K562 (cell line): ENCODE data around the gene RESP18. TPM values are rescaled to one million over a fixed set of nuclear protein-coding genes. Genes with fewer than 3 reads are reported as not detected.

Source experiments
- ATAC-seq: fragments of 200-7000 bp; cut with Tn5 transposase; 3 replicates; pipeline ENCODE4 v1.9.1; 2020; ENCODE audit warnings: moderate library complexity
- BruUV-seq: library from RNA; stranded (reverse); fragments of 400-500 nt; replicated peaks from 2 replicates; lab custom pipeline; 2021; lab: Mats Ljungman, UMichigan
- CTCF ChIA-PET: fragments of 300-600 bp; formaldehyde crosslinking; extraction: SDS; loops from one replicate; lab custom pipeline; 2021; ENCODE audit warnings: low intra/inter-chr PET ratio; lab: Yijun Ruan, JAX
- POLR2A ChIA-PET: fragments of 300-600, 350-650 bp; sonication (Branson Sonifier 250); formaldehyde crosslinking; extraction: SDS; loops from one replicate; lab custom pipeline; 2021; ENCODE audit warnings: antibody characterized with exemption, inconsistent platforms; lab: Yijun Ruan, JAX
- DNase-seq, 4 experiments: peaks; one replicate each; pipeline versions ENCODE4 v3.0.0 to v3.0.0-alpha.2; 2011 to 2018; ENCODE audit warnings: low spot score in 3 of 4, mixed read lengths in 3 of 4; ENCODE audit errors: extremely low read depth in 1 of 4
- FAIRE-seq: peaks from 2 replicates; lab custom pipeline; 2011; peaks lifted over from hg19 to GRCh38; lab: Jason Lieb, UNC
- H2AFZ ChIP-seq: 2 replicates; pipeline ENCODE4 v1.6.0; 2011; ENCODE audit warnings: low read depth, low read length, control low read depth, inconsistent platforms
- H3K27ac ChIP-seq: fragments of 200-600 bp; 3 replicates; pipeline ENCODE4 v1.8.0; 2011; ENCODE audit warnings: low read depth, mild to moderate bottlenecking, control low read depth, inconsistent platforms, low read length, moderate library complexity, mixed read lengths; ENCODE audit errors: extremely low read depth
- H3K27me3 ChIP-seq, 2 experiments: fragments of 300-600 bp in 1 of 2; 2 replicates in 1 of 2; 3 replicates in 1 of 2; pipeline versions ENCODE4 v1.6.0 to v1.8.0; 2011; ENCODE audit warnings: inconsistent platforms in 2 of 2, low read length in 2 of 2, mild to moderate bottlenecking in 1 of 2, mixed read lengths in 1 of 2, moderate library complexity in 1 of 2; ENCODE audit not compliant: control insufficient read depth in 2 of 2, insufficient read depth in 2 of 2
- H3K36me3 ChIP-seq: fragments of 300-600 bp; 3 replicates; pipeline ENCODE4 v1.8.0; 2011; ENCODE audit warnings: mild to moderate bottlenecking, low read length, inconsistent platforms; ENCODE audit not compliant: control insufficient read depth, insufficient read depth
- H3K4me1 ChIP-seq, 2 experiments: fragments of 200-600 bp in 1 of 2; replicated peaks in 1 of 2; 2 replicates in 1 of 2; 3 replicates in 1 of 2; pipeline versions ENCODE4 v1.5.1 to v1.8.0; 2011; ENCODE audit warnings: inconsistent platforms in 2 of 2, low read length in 2 of 2, mild to moderate bottlenecking in 1 of 2, mixed read lengths in 1 of 2, moderate library complexity in 1 of 2; ENCODE audit not compliant: control insufficient read depth in 2 of 2, insufficient read depth in 2 of 2
- H3K4me2 ChIP-seq: 2 replicates; pipeline ENCODE4 v1.6.1; 2011; ENCODE audit warnings: low read length, control low read depth, inconsistent platforms, mixed read lengths; ENCODE audit not compliant: insufficient read depth
- H3K4me3 ChIP-seq: fragments of 200-600 bp; sonication (generic), shearing (Covaris generic); 2 replicates; pipeline ENCODE4 v1.5.1; 2016; ENCODE audit warnings: control low read depth, inconsistent platforms
- H3K79me2 ChIP-seq: fragments of 200-600 bp; 3 replicates; pipeline ENCODE4 v1.8.0; 2011; ENCODE audit warnings: low read length, inconsistent platforms; ENCODE audit not compliant: control insufficient read depth, insufficient read depth
- H3K9ac ChIP-seq, 2 experiments: 2 replicates each; pipeline versions ENCODE4 v1.6.0 to v1.6.1; 2011; ENCODE audit warnings: low read depth in 2 of 2, low read length in 2 of 2, control low read depth in 1 of 2, inconsistent platforms in 1 of 2, mild to moderate bottlenecking in 1 of 2, mixed read lengths in 1 of 2; ENCODE audit not compliant: insufficient read depth in 1 of 2
- H3K9me1 ChIP-seq: one replicate; pipeline ENCODE4 v1.6.0; 2011; ENCODE audit warnings: inconsistent platforms, mild to moderate bottlenecking, low read length, moderate library complexity; ENCODE audit not compliant: control insufficient read depth, insufficient read depth
- H3K9me3 ChIP-seq: replicated peaks from 2 replicates; pipeline ENCODE4 v1.5.1; 2011; ENCODE audit warnings: low read depth, low read length, inconsistent platforms; ENCODE audit not compliant: control insufficient read depth, insufficient read depth
- H4K20me1 ChIP-seq: replicated peaks from 2 replicates; pipeline ENCODE4 v1.6.1; 2011; ENCODE audit warnings: low read length, inconsistent platforms, mixed read lengths; ENCODE audit not compliant: control insufficient read depth, insufficient read depth
- ASH1L ChIP-seq: fragments of 450-650 bp; IDR thresholded peaks from 2 replicates; pipeline ENCODE4 v1.6.1; 2018; ENCODE audit warnings: borderline replicate concordance, mild to moderate bottlenecking, low read depth; ENCODE audit not compliant: partially characterized antibody
- CBFA2T3 ChIP-seq: fragments of 450-650 bp; IDR thresholded peaks from 2 replicates; pipeline ENCODE4 v1.6.1; 2017
- LEF1 ChIP-seq: fragments of 450-650 bp; IDR thresholded peaks from 2 replicates; pipeline ENCODE4 v1.6.1; 2016; ENCODE audit warnings: mild to moderate bottlenecking
- NEUROD1 ChIP-seq: fragments of 150-350 bp; IDR thresholded peaks from 2 replicates; pipeline ENCODE4 v1.6.1; 2014; ENCODE audit warnings: borderline replicate concordance, low read length, low read depth; ENCODE audit not compliant: partially characterized antibody
- POLR2AphosphoS5 ChIP-seq: IDR thresholded peaks from 2 replicates; pipeline ENCODE4 v1.6.1; 2011; ENCODE audit warnings: mild to moderate bottlenecking, low read depth, low read length, moderate library complexity; ENCODE audit not compliant: control insufficient read depth, insufficient read depth
- SMAD2 ChIP-seq: fragments of 150-350 bp; IDR thresholded peaks from 2 replicates; pipeline ENCODE4 v1.6.1; 2014; ENCODE audit warnings: low read depth, mild to moderate bottlenecking, low read length
- SMAD4 ChIP-seq: fragments of 250-450 bp; sonication (Bioruptor Pico); conservative IDR thresholded peaks from 2 replicates; pipeline ENCODE4 v1.8.0; 2021; ENCODE audit warnings: inconsistent platforms, mild to moderate bottlenecking, moderate library complexity
- TCF3 ChIP-seq: sonication (generic); formaldehyde crosslinking; IDR thresholded peaks from 2 replicates; pipeline ENCODE4 v1.4.0; 2020; ENCODE audit warnings: mild to moderate bottlenecking, missing genetic modification reagents
- WGBS: fragments of 100-300 bp; shearing (Covaris generic); methylation state at CpG from one replicate; pipeline ENCODE4 v1.1.6; 2016; ENCODE audit warnings: low coverage, mixed read lengths; ENCODE audit not compliant: insufficient coverage; ENCODE audit errors: missing lambda C conversion rate; 5-methylcytosine and 5-hydroxymethylcytosine counted together
- in situ Hi-C: fragments of 300-500 bp; cut with MboI; formaldehyde crosslinking; loops from 4 replicates; pipeline ENCODE4 v1.15.0; 2018; ENCODE audit warnings: inconsistent platforms, mixed read lengths
- intact Hi-C: fragments of 100-400 bp; cut with micrococcal nuclease; formaldehyde crosslinking; loops from 2 replicates; pipeline ENCODE4 v1.14.2; 2022
- polyA plus RNA-seq, 8 experiments: library from polyadenylated mRNA; depleted of rRNA in 4 of 8; stranded (reverse) in 5 of 8; unstranded in 3 of 8; fragments of >200 nt; fragmentation: Nextera tagmentation in 2 of 8; fragmentation: Illumina TruSeq in 1 of 8; extraction: Ambion mirVana in 2 of 8; extraction: Trizol in 1 of 8; gene quantifications; 2 replicates each; pipeline versions ENCODE4 v1.2.1 to v1.2.3, GENCODE V29; 2011 to 2014; ENCODE audit warnings: inconsistent platforms in 1 of 8, missing spikeins in 1 of 8
- total RNA-seq, 7 experiments: library from RNA; depleted of rRNA in 6 of 7; stranded (reverse); fragments of >200 nt in 6 of 7; fragmentation: Illumina TruSeq in 2 of 7; extraction: Trizol in 2 of 7; gene quantifications; 2 replicates each; pipeline versions ENCODE4 v1.2.1 to v1.2.3, GENCODE V29; 2011 to 2021; ENCODE audit warnings: low replicate concordance in 1 of 7
- TF ChIP-seq, protein P1 (sequence below): fragments of 250-450 bp; sonication (Bioruptor Pico); IDR thresholded peaks from 2 replicates; pipeline ENCODE4 v1.4.0; 2020; ENCODE audit warnings: mild to moderate bottlenecking, moderate library complexity, borderline replicate concordance
- TF ChIP-seq, protein P2 (sequence below): fragments of 450-650 bp; IDR thresholded peaks from 2 replicates; pipeline ENCODE4 v1.6.1; 2017; ENCODE audit warnings: antibody characterized with exemption
- TF ChIP-seq, protein P3 (sequence below): fragments of 450-650 bp; IDR thresholded peaks from 2 replicates; pipeline ENCODE4 v1.6.1; 2016; ENCODE audit warnings: missing biosample characterization, missing genetic modification characterization
- TF ChIP-seq, protein P4 (sequence below): fragments of 450-650 bp; formaldehyde crosslinking; IDR thresholded peaks from 2 replicates; pipeline ENCODE4 v1.4.0; 2020; ENCODE audit warnings: mild to moderate bottlenecking, moderate library complexity

RESP18 gene
- total and polyA plus RNA-seq, 9 of the 15 experiments (the other 6 are each of a cell fraction or from before 2014, with no cell fraction given) = not detected

DNA sequence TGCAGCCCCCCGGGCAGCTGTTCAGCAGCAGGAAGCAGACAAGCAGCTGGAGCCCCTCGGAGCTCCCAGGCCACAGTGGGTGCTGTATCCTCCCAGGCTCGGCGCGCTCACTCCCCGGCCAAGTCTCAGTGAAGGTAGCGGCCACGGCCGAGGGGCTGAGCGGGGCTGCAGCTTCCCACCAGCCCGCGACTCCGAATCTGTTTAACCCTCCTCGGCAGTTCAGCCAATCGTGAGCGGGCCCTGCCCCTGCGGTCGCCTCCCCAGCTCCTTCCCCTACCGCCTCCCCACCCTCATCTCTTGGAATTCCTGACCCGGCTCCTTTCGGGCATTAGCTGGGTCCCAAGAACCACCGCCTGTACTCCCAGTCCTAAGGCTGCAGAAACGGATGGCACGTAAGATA lies at the start of gene RESP18 (continued):
- TF ChIP-seq, protein P1, sequence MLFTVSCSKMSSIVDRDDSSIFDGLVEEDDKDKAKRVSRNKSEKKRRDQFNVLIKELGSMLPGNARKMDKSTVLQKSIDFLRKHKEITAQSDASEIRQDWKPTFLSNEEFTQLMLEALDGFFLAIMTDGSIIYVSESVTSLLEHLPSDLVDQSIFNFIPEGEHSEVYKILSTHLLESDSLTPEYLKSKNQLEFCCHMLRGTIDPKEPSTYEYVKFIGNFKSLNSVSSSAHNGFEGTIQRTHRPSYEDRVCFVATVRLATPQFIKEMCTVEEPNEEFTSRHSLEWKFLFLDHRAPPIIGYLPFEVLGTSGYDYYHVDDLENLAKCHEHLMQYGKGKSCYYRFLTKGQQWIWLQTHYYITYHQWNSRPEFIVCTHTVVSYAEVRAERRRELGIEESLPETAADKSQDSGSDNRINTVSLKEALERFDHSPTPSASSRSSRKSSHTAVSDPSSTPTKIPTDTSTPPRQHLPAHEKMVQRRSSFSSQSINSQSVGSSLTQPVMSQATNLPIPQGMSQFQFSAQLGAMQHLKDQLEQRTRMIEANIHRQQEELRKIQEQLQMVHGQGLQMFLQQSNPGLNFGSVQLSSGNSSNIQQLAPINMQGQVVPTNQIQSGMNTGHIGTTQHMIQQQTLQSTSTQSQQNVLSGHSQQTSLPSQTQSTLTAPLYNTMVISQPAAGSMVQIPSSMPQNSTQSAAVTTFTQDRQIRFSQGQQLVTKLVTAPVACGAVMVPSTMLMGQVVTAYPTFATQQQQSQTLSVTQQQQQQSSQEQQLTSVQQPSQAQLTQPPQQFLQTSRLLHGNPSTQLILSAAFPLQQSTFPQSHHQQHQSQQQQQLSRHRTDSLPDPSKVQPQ (CRISPR knock-in tag) = no peak

DNA sequence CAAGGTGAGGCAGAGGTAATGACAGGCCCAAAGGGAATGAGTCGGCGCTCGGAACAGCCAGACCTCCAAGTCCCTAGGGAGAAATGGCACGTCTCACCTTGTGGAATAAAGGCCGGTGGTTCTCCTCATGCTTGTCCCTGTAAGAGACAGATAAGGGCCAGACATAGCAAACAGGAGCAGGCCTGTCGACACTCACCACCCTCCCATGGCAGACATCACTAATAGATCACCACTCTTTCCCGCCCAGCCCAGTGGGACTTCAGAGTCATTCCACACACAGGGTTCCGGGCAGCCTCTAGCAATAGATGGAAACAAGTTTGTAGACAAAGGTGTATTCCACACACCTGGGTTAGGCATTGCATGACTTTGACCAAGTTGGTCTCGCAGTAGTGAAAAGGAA lies 48.9 kb upstream of the RESP18 start:
- peaks cover 65% of the 10 kb centered on the region; the same call in 2 of the 3 replicates for H3K36me3 ChIP-seq
- in situ Hi-C loops = no loop called here
- 52% methylated on average over 9 of the region's 9 CpGs for WGBS
- TF ChIP-seq, protein P2, sequence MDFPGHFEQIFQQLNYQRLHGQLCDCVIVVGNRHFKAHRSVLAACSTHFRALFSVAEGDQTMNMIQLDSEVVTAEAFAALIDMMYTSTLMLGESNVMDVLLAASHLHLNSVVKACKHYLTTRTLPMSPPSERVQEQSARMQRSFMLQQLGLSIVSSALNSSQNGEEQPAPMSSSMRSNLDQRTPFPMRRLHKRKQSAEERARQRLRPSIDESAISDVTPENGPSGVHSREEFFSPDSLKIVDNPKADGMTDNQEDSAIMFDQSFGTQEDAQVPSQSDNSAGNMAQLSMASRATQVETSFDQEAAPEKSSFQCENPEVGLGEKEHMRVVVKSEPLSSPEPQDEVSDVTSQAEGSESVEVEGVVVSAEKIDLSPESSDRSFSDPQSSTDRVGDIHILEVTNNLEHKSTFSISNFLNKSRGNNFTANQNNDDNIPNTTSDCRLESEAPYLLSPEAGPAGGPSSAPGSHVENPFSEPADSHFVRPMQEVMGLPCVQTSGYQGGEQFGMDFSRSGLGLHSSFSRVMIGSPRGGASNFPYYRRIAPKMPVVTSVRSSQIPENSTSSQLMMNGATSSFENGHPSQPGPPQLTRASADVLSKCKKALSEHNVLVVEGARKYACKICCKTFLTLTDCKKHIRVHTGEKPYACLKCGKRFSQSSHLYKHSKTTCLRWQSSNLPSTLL = no peak
- TF ChIP-seq LEF1 (no peak), TCF3 (CRISPR knock-in tag) (peak; percentile 49), ASH1L (no peak), SMAD2 (no peak), POLR2AphosphoS5 (0 out of 2 replicates have a peak, but pooled peaks have one; percentile 27), CBFA2T3 (peak; percentile 54; the same call in 1 of the 2 replicates), NEUROD1 (no peak), SMAD4 (CRISPR knock-in tag) (peak; percentile 44; the same call in 1 of the 2 replicates)
- TF ChIP-seq, protein P3, sequence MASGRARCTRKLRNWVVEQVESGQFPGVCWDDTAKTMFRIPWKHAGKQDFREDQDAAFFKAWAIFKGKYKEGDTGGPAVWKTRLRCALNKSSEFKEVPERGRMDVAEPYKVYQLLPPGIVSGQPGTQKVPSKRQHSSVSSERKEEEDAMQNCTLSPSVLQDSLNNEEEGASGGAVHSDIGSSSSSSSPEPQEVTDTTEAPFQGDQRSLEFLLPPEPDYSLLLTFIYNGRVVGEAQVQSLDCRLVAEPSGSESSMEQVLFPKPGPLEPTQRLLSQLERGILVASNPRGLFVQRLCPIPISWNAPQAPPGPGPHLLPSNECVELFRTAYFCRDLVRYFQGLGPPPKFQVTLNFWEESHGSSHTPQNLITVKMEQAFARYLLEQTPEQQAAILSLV (tag) = no peak
- TF ChIP-seq, protein P4, sequence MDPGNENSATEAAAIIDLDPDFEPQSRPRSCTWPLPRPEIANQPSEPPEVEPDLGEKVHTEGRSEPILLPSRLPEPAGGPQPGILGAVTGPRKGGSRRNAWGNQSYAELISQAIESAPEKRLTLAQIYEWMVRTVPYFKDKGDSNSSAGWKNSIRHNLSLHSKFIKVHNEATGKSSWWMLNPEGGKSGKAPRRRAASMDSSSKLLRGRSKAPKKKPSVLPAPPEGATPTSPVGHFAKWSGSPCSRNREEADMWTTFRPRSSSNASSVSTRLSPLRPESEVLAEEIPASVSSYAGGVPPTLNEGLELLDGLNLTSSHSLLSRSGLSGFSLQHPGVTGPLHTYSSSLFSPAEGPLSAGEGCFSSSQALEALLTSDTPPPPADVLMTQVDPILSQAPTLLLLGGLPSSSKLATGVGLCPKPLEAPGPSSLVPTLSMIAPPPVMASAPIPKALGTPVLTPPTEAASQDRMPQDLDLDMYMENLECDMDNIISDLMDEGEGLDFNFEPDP = no peak

More for the DNA sequence above, 48.9 kb upstream of the RESP18 start:
- ATAC-seq (peak; percentile 87), FAIRE-seq (no peak), DNase-seq (peak; percentile 20 to 41 (median 30))
- no peaks in the 10 kb centered on the region for H3K27me3 ChIP-seq
- peaks cover 2% of the 10 kb centered on the region; the same call in 1 of the 3 replicates for H3K79me2 ChIP-seq
- H3K27ac ChIP-seq = peak overlapping the region; percentile 36; the same call in 1 of the 3 replicates
- no peak overlapping the region for H3K4me2 ChIP-seq
- H3K9me1 ChIP-seq = peaks cover 3% of the 10 kb centered on the region
- no peaks in the 10 kb centered on the region for H4K20me1 ChIP-seq
- CTCF ChIA-PET = no interaction called here
- intact Hi-C loops = no loop called here
- no peak overlapping the region for H3K4me3 ChIP-seq
- H3K9ac ChIP-seq = no peak overlapping the region; a peak in 2 of 4 replicates
- POLR2A ChIA-PET = no interaction called here
- H2AFZ ChIP-seq = no peak overlapping the region
- no peaks in the 10 kb centered on the region for H3K9me3 ChIP-seq
- H3K4me1 ChIP-seq = peaks cover 1 to 18% of the 10 kb centered on the region in 2 experiments; a peak in 4 of 5 replicates
- BruUV-seq = no TSS peak
